VCaP (cell line): ENCODE measurements around the gene LINS1.

Experiments
- H3K27ac ChIP-seq: fragments of 450-650 bp; 2 replicates; pipeline ENCODE4 v1.5.1; 2017
- CTCF ChIP-seq: fragments of 450-650 bp; conservative IDR thresholded peaks from 2 replicates; pipeline ENCODE4 v1.5.1; 2017; ENCODE audit warnings: mild to moderate bottlenecking, moderate library complexity

The LINS1 gene

GRCh38 chr15:100558771-100559254, 43.2 kb downstream of the LINS1 start:
- H3K27ac ChIP-seq, result no peak overlapping the region
- TF ChIP-seq CTCF, result no peak

DNA sequence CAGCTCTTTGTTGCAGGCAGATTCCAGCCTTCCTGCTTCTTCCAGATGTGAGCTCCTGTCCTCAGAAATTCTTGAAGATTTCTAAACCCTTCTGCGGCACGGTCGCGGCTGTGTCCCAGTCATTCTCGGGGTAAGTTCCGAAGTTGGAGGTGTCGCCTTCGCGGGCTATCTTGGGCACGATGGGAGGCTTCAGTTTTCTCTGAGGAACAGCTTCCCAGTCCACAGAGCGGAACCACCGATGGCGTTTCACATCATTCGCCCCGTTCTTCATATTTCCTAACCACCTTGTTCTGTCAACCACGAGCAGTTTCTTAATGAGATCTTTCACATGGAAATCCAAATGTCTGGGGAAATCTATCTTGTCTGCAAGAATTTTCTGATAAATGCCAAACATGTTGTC, 48.5 kb downstream of the LINS1 start:
- H3K27ac ChIP-seq, result no peak overlapping the region
- TF ChIP-seq CTCF, result no peak

- no peak for TF ChIP-seq CTCF
- no peak overlapping the region for H3K27ac ChIP-seq
Measured at GRCh38 chr15:100547961-100548360, 54.0 kb downstream of the LINS1 start.

DNA sequence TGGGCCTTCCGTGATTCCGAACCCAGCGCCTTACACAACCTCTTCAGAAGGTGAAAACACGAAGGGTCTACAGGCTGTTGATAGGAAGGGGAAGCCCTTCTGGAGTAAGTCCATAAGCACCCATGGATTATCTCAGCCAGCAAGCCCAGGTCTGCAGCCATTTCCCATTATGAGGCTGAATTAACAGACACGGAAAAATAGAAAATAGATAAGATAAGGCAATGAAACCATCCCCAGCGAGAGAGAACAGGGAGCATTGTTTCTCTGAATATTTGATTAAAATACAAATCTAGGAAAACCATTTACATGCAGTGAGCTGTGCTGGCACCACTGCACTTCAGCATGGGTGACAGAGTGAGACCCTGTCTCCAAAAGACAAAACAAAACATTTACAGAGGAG, 57.0 kb downstream of the LINS1 start:
- TF ChIP-seq CTCF, result no peak
- no peak overlapping the region for H3K27ac ChIP-seq

DNA sequence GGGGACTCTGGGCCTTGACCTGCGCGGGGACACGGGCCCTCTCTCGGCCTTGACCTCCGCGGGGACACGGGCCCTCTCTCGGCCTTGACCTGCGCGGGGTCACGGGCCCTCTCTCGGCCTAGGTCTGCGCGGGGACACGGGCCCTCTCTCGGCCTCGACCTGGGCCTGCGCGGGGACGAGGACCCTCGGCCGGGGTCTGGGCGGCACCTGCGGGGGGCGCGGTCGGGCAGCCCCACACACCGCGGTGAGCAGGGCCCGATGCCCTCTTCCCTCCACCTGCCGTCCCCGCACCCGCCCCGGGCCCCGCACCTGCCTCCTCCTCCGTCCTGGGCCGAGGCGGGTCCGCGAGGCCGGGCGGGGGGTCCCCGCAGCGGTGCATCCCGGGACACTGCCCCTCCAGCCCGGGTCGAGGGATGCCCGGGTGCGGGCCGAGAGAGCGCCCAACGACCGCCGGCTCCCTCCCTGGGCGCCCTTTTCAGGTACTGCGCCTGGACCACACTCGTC, 57.6 kb downstream of the LINS1 start:
- no peak overlapping the region for H3K27ac ChIP-seq
- TF ChIP-seq CTCF, result no peak

DNA sequence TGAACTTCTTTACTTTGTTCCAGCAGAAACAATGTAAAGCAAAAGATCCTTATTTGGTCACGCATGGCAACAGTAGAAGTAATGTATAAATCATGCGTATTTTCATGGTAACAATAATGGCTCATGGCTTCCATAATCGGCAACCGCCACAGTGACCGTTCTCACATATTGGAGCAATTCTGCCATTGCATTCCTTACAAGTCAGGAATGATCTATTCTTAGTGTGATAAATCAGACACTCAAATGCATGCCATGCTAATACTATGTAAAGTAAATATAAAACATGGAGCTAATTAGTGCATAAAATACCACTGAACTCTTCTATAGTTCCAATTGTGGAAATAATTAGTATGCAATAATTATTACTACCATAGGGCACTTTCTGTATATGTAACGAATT, 59.7 kb downstream of the LINS1 start:
- H3K27ac ChIP-seq, result no peak overlapping the region
- TF ChIP-seq CTCF, result no peak

- TF ChIP-seq CTCF, result no peak
- no peak overlapping the region for H3K27ac ChIP-seq
Measured at GRCh38 chr15:100537331-100537730, 64.7 kb downstream of the LINS1 start.
